ENCODE measurements around the gene ENSA.

ENSA gene

GRCh38 chr1:150621497-150622302, 7.7 kb downstream of the ENSA start:
- TF ChIP-seq, protein P1, sequence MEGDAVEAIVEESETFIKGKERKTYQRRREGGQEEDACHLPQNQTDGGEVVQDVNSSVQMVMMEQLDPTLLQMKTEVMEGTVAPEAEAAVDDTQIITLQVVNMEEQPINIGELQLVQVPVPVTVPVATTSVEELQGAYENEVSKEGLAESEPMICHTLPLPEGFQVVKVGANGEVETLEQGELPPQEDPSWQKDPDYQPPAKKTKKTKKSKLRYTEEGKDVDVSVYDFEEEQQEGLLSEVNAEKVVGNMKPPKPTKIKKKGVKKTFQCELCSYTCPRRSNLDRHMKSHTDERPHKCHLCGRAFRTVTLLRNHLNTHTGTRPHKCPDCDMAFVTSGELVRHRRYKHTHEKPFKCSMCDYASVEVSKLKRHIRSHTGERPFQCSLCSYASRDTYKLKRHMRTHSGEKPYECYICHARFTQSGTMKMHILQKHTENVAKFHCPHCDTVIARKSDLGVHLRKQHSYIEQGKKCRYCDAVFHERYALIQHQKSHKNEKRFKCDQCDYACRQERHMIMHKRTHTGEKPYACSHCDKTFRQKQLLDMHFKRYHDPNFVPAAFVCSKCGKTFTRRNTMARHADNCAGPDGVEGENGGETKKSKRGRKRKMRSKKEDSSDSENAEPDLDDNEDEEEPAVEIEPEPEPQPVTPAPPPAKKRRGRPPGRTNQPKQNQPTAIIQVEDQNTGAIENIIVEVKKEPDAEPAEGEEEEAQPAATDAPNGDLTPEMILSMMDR (conservative IDR thresholded peaks at IDR 0.05; ENCODE audit: low read depth), result peak; percentile 46
- H3K27ac ChIP-seq, result peak overlapping the region; percentile 69
- ChIA-PET POLR2A (ENCODE audit: low non-redundant PET) (no interaction called here), CTCF (interaction anchor here (0.6 kb wide), 1 partner anchor 10 kb away, joined by 7 read pairs; no protein-coding TSS in a partner anchor)
- no peak for DNase-seq (ENCODE audit: low spot score)

DNA sequence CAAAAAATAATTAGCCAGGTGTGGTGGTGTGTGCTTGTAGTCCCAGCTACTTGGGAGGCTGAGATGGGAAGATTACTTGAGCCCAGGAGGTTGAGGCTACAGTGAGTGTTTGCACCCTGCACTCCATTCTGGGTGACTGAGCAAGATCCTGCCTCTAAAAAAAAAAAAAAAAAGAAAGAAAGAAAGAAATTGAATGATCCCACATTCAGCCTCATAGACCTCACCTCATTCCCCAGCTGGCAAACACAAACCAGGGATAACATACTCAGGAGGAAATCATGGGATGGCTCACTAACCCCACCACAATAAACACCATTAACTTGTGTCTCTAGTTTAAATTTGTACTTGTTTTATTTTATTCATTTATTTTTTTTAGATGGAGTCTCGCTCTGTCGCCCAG, 8.5 kb downstream of the ENSA start:
- no peak for DNase-seq (ENCODE audit: low spot score)

DNA sequence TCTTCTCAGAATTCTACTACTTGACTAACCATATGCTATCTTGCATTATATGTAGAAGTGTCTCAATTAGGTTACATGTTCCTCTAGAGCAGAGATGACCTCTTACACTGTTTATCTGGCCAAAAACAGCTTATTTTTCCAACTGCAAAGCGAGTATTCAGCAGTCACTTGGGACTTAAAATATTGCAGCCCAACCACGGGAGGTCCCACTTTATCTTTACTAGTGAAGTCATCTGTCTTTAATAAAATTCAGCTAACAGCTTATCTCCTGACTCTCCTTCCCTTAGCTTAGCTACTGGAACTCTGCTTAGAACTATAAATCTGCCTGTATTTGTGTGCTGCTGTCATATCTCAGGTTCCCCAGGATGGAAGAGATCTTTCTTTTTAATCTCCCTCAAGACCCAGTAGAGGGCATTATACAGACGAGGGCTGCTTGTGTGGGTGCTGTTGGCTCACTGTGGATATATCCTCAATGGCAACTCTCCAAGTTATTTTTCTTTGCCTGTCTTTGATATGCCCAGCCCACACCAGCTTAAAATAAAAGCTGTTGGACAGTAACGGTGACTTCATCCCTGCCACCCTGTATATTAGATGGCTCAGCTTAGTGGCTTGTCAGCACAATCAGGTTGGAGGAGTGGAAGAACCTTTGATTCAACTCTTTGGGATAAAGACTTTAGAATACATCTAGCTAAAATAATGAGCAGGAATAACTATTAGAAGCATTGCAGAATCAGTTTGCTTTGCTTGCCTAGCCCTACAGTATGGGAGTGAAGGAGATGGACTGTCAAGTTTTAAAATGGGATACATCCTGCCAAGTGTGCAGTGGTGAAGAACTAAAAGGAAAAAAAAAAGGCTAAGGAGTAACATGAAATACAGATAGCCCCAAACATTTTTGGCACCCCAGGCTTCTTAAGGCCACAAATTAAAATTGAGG, 9.6 kb downstream of the ENSA start:
- TF ChIP-seq, protein P1 (conservative IDR thresholded peaks at IDR 0.05; ENCODE audit: low read depth), result peak; percentile 41
- DNase-seq (ENCODE audit: low spot score), result peak; percentile 62
- POLR2A ChIA-PET (ENCODE audit: low non-redundant PET), result interaction anchor here (0.6 to 1.4 kb wide), 2 partner anchors 10 to 153 kb away, joined by 4 to 8 read pairs; no protein-coding TSS in a partner anchor
- H3K27ac ChIP-seq, result no peak overlapping the region
- CTCF ChIA-PET, result interaction anchor here (0.5 to 1.1 kb wide), 3 partner anchors 15 to 254 kb away, joined by 3 to 4 read pairs (median 3); no protein-coding TSS in a partner anchor

More for the DNA sequence above, 8.5 kb downstream of the ENSA start:
- peak overlapping the region; percentile 69 for H3K27ac ChIP-seq
- POLR2A ChIA-PET (ENCODE audit: low non-redundant PET), result interaction anchor here (0.6 kb wide), 1 partner anchor 59 kb away, joined by 3 read pairs; no protein-coding TSS in a partner anchor
- TF ChIP-seq, protein P1 (conservative IDR thresholded peaks at IDR 0.05; ENCODE audit: low read depth), result no peak
- CTCF ChIA-PET, result interaction anchor here (0.6 to 1.1 kb wide), 2 partner anchors 9 to 193 kb away, joined by 3 to 7 read pairs; no protein-coding TSS in a partner anchor

DNA sequence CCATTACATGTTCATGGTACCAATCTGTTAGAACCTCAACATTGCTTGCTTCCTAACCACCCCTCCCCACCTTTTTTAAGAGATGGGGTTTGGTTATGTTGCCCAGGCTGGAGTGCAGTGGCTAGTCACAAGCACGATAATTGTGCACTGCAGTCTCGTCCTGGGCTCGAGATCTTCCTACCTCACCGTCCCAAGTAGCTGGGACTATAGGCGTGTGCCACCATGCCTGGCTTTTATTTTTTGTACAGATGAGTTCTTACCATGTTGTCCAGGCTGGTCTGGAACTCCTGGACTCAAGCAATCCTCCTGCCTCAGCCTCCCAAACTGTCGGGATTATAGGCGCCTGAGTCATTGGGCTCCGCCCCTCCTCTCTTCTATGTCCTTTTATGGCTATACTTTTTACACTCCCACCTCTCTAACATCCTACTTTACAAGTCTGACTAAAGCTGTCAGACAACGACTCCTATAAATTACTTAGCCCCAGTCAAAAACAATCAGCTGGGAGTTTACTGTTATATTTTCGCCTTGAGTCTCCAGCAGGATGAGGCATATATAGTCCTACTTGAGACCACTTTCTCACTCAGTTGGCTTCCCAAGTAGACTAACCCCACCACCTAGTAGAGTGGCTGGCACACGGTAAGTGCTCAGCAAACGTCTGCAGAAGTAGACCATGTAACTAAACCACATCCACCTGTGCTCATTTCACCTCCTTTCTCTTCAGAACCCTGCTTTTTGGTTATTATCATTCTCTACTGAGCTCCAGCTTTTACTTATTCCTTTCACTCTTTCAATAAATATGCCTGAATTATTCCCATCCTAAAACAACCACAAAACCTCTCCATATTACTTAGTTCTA, 13.8 kb downstream of the ENSA start:
- H3K27ac ChIP-seq, result peak overlapping the region; percentile 97
- ChIA-PET CTCF (no interaction called here), POLR2A (ENCODE audit: low non-redundant PET) (no interaction called here)
- TF ChIP-seq, protein P1 (conservative IDR thresholded peaks at IDR 0.05; ENCODE audit: low read depth), result no peak
- no peak for DNase-seq (ENCODE audit: low spot score)

GRCh38 chr1:150613061-150613920, 16.1 kb downstream of the ENSA start:
- peak; percentile 71 for DNase-seq (ENCODE audit: low spot score)
- CTCF ChIA-PET, result no interaction called here
- TF ChIP-seq, protein P1 (conservative IDR thresholded peaks at IDR 0.05; ENCODE audit: low read depth), result no peak
- peak overlapping the region; percentile 97 for H3K27ac ChIP-seq
- POLR2A ChIA-PET (ENCODE audit: low non-redundant PET), result no interaction called here

Measured in RWPE1 (cell line).